HCT116 (cell line): ENCODE measurements around the gene CDK5RAP2.

Source experiments
- EZH2 ChIP-seq: fragments of 200-600 bp; sonication (generic); IDR thresholded peaks from 2 replicates; pipeline ENCODE4 v1.6.1; 2017; ENCODE audit warnings: antibody characterized with exemption, mixed run types
- POLR2A ChIP-seq: IDR thresholded peaks from 2 replicates; pipeline ENCODE4 v1.7.0; 2011; ENCODE audit warnings: borderline replicate concordance; ENCODE audit not compliant: insufficient read depth, insufficient read length; ENCODE audit errors: extremely low read depth
- POLR2AphosphoS5 ChIP-seq: IDR thresholded peaks from 2 replicates; pipeline ENCODE4 v1.6.1; 2011; ENCODE audit warnings: mild to moderate bottlenecking, low read depth, low read length, moderate library complexity
- SIN3A ChIP-seq: IDR thresholded peaks from 2 replicates; pipeline ENCODE4 v1.6.1; 2012; ENCODE audit warnings: low read depth
- TF ChIP-seq, protein P1 (sequence below), 3 experiments: fragments of 200-600 bp in 1 of 3; sonication (generic) in 1 of 3; IDR thresholded peaks in 2 of 3; conservative IDR thresholded peaks in 1 of 3; 2 replicates each; pipeline ENCODE4 v1.5.1; 2012 to 2017; ENCODE audit warnings: low read depth in 2 of 3, low read length in 2 of 3, antibody characterized with exemption in 1 of 3, borderline replicate concordance in 1 of 3, control low read depth in 1 of 3, mild to moderate bottlenecking in 1 of 3, mixed read lengths in 1 of 3, mixed run types in 1 of 3, moderate library complexity in 1 of 3; ENCODE audit not compliant: insufficient read depth in 1 of 3
- TF ChIP-seq, protein P2 (sequence below): IDR thresholded peaks from 2 replicates; pipeline ENCODE4 v1.6.1; 2012
- TF ChIP-seq, protein P3 (sequence below): IDR thresholded peaks from 2 replicates; pipeline ENCODE4 v1.6.1; 2012; ENCODE audit warnings: low read depth

DNA sequence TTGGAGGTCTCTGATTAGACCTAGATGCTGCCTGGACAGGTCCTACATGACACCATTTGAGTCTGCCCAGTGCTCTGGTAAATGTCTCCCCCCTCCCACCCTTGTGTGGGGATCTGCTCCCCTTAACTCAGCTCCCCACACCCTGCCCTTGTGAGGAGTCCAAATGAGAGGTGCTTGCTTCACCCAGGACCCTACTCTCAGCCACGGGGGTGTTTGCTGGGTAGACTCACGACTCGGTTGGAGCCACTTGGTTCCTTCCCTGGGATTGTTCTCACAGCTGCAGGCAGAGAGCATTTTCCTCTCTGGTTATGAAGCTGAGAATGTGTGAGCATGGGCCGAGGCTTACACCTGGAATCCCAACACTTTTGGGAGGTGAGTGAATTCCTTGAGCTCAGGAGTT lies 204.7 kb downstream of the CDK5RAP2 start:
- TF ChIP-seq POLR2A = no peak
- TF ChIP-seq, protein P1, sequence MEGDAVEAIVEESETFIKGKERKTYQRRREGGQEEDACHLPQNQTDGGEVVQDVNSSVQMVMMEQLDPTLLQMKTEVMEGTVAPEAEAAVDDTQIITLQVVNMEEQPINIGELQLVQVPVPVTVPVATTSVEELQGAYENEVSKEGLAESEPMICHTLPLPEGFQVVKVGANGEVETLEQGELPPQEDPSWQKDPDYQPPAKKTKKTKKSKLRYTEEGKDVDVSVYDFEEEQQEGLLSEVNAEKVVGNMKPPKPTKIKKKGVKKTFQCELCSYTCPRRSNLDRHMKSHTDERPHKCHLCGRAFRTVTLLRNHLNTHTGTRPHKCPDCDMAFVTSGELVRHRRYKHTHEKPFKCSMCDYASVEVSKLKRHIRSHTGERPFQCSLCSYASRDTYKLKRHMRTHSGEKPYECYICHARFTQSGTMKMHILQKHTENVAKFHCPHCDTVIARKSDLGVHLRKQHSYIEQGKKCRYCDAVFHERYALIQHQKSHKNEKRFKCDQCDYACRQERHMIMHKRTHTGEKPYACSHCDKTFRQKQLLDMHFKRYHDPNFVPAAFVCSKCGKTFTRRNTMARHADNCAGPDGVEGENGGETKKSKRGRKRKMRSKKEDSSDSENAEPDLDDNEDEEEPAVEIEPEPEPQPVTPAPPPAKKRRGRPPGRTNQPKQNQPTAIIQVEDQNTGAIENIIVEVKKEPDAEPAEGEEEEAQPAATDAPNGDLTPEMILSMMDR (IDR thresholded peaks at IDR 0.05 in 2 of 3, conservative IDR thresholded peaks at IDR 0.05 in 1 of 3; ENCODE audit: borderline replicate concordance in 1 of 3, insufficient read depth in 1 of 3, low read depth in 2 of 3, low read length in 2 of 3) = no peak
- no peak for TF ChIP-seq POLR2AphosphoS5
- TF ChIP-seq, protein P2, sequence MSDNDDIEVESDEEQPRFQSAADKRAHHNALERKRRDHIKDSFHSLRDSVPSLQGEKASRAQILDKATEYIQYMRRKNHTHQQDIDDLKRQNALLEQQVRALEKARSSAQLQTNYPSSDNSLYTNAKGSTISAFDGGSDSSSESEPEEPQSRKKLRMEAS = no peak
- no peak for TF ChIP-seq SIN3A
- TF ChIP-seq EZH2 = no peak
- TF ChIP-seq, protein P3, sequence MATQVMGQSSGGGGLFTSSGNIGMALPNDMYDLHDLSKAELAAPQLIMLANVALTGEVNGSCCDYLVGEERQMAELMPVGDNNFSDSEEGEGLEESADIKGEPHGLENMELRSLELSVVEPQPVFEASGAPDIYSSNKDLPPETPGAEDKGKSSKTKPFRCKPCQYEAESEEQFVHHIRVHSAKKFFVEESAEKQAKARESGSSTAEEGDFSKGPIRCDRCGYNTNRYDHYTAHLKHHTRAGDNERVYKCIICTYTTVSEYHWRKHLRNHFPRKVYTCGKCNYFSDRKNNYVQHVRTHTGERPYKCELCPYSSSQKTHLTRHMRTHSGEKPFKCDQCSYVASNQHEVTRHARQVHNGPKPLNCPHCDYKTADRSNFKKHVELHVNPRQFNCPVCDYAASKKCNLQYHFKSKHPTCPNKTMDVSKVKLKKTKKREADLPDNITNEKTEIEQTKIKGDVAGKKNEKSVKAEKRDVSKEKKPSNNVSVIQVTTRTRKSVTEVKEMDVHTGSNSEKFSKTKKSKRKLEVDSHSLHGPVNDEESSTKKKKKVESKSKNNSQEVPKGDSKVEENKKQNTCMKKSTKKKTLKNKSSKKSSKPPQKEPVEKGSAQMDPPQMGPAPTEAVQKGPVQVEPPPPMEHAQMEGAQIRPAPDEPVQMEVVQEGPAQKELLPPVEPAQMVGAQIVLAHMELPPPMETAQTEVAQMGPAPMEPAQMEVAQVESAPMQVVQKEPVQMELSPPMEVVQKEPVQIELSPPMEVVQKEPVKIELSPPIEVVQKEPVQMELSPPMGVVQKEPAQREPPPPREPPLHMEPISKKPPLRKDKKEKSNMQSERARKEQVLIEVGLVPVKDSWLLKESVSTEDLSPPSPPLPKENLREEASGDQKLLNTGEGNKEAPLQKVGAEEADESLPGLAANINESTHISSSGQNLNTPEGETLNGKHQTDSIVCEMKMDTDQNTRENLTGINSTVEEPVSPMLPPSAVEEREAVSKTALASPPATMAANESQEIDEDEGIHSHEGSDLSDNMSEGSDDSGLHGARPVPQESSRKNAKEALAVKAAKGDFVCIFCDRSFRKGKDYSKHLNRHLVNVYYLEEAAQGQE = no peak
